Endothelial cell of umbilical vein (primary cell): ENCODE measurements around the gene MACROD2. TPM values are rescaled to one million over a fixed set of nuclear protein-coding genes. Genes with fewer than 3 reads are reported as not detected.

Experiments
- BruUV-seq: library from RNA; stranded (reverse); fragments of 400-500 nt; replicated peaks from 2 replicates; lab custom pipeline; 2021; lab: Mats Ljungman, UMichigan
- CTCF ChIA-PET: fragments of 300-600, 350-600 bp; sonication (Branson Sonifier 250); formaldehyde crosslinking; loops from one replicate; lab custom pipeline; 2021; ENCODE audit warnings: antibody characterized with exemption, inconsistent platforms; lab: Charles Lee
- POLR2A ChIA-PET: fragments of 300-600, 350-600 bp; sonication (Branson Sonifier 250); formaldehyde crosslinking; loops from one replicate; lab custom pipeline; 2021; ENCODE audit warnings: antibody characterized with exemption, inconsistent platforms; lab: Charles Lee
- DNase-seq: peaks from one replicate; pipeline ENCODE4 v3.0.0-alpha.2; 2011; ENCODE audit warnings: low read depth, low spot score
- FAIRE-seq: peaks from 2 replicates; lab custom pipeline; 2011; peaks lifted over from hg19 to GRCh38; lab: Jason Lieb, UNC
- H2AFZ ChIP-seq: 2 replicates; pipeline ENCODE4 v1.6.0; 2012; ENCODE audit warnings: low read depth, low read length, control low read depth, inconsistent platforms
- H3K27ac ChIP-seq: 2 replicates; pipeline ENCODE4 v1.5.1; 2011; ENCODE audit warnings: low read depth, mild to moderate bottlenecking, control low read depth, low read length, moderate library complexity; ENCODE audit not compliant: insufficient read depth
- H3K27me3 ChIP-seq, 2 experiments: 2 replicates each; pipeline versions ENCODE4 v1.6.0 to v1.6.1; 2011; ENCODE audit warnings: low read length in 2 of 2, mixed read lengths in 1 of 2; ENCODE audit not compliant: control insufficient read depth in 2 of 2, insufficient read depth in 2 of 2
- H3K36me3 ChIP-seq, 2 experiments: 2 replicates in 1 of 2; 3 replicates in 1 of 2; pipeline ENCODE4 v1.5.1; 2011; ENCODE audit warnings: low read length in 2 of 2, mild to moderate bottlenecking in 1 of 2, moderate library complexity in 1 of 2; ENCODE audit not compliant: control insufficient read depth in 2 of 2, insufficient read depth in 2 of 2; ENCODE audit errors: extremely low read depth in 1 of 2
- H3K4me1 ChIP-seq: 3 replicates; pipeline ENCODE4 v1.5.1; 2011; ENCODE audit warnings: mild to moderate bottlenecking, low read length; ENCODE audit not compliant: control insufficient read depth, insufficient read depth; ENCODE audit errors: extremely low read depth
- H3K4me2 ChIP-seq: 2 replicates; pipeline ENCODE4 v1.6.1; 2011; ENCODE audit warnings: low read length, control low read depth, mixed read lengths; ENCODE audit not compliant: insufficient read depth
- H3K4me3 ChIP-seq, 3 experiments: fragments of 200-600 bp in 1 of 3; sonication (generic), shearing (Covaris generic) in 1 of 3; replicated peaks in 1 of 3; 2 replicates each; pipeline ENCODE4 v1.5.1; 2011 to 2016; ENCODE audit warnings: control low read depth in 3 of 3, low read length in 3 of 3, mild to moderate bottlenecking in 2 of 3, inconsistent platforms in 1 of 3, low read depth in 1 of 3, moderate library complexity in 1 of 3; ENCODE audit not compliant: insufficient read depth in 1 of 3
- H3K79me2 ChIP-seq: 2 replicates; pipeline ENCODE4 v1.6.0; 2012; ENCODE audit warnings: low read length, inconsistent platforms; ENCODE audit not compliant: control insufficient read depth, insufficient read depth
- H3K9ac ChIP-seq: replicated peaks from 2 replicates; pipeline ENCODE3; 2011; ENCODE audit warnings: low read length, control low read depth; ENCODE audit not compliant: insufficient read depth; ENCODE audit errors: extremely low read depth
- H3K9me1 ChIP-seq: replicated peaks from 3 replicates; pipeline ENCODE4 v1.6.0; 2011; ENCODE audit warnings: mild to moderate bottlenecking, low read length; ENCODE audit not compliant: control insufficient read depth, insufficient read depth; ENCODE audit errors: extremely low read depth
- H3K9me3 ChIP-seq: replicated peaks from 2 replicates; pipeline ENCODE4 v1.5.1; 2012; ENCODE audit warnings: low read length, inconsistent platforms; ENCODE audit not compliant: control insufficient read depth, insufficient read depth
- H4K20me1 ChIP-seq: replicated peaks from 2 replicates; pipeline ENCODE3; 2011; ENCODE audit warnings: mild to moderate bottlenecking, low read length; ENCODE audit not compliant: control insufficient read depth, insufficient read depth; ENCODE audit errors: extremely low read depth
- CTCF ChIP-seq, 2 donors: IDR thresholded peaks; 1 replicate in 1 of 2; 2 replicates in 1 of 2; pipeline ENCODE4 v1.5.1; 2011; ENCODE audit warnings: low read length in 2 of 2, mild to moderate bottlenecking in 2 of 2, moderate library complexity in 2 of 2, control low read depth in 1 of 2, inconsistent platforms in 1 of 2, low read depth in 1 of 2; ENCODE audit not compliant: insufficient read depth in 1 of 2; ENCODE audit errors: extremely low read depth in 1 of 2
- FOS ChIP-seq: IDR thresholded peaks from 2 replicates; pipeline ENCODE4 v1.6.1; 2011; ENCODE audit warnings: mild to moderate bottlenecking, low read length, moderate library complexity, borderline replicate concordance; ENCODE audit not compliant: insufficient read depth
- GATA2 ChIP-seq: IDR thresholded peaks from 2 replicates; pipeline ENCODE4 v1.7.0; 2011; ENCODE audit warnings: low read depth, mild to moderate bottlenecking, moderate library complexity, mixed read lengths, low read length; ENCODE audit not compliant: insufficient read length, insufficient read depth
- JUN ChIP-seq: IDR thresholded peaks from 2 replicates; pipeline ENCODE4 v1.6.1; 2011; ENCODE audit warnings: borderline replicate concordance, low read depth; ENCODE audit not compliant: insufficient read length, insufficient read depth
- MAX ChIP-seq: IDR thresholded peaks from 2 replicates; pipeline ENCODE4 v1.6.1; 2011; ENCODE audit not compliant: insufficient read depth, insufficient read length
- MYC ChIP-seq: IDR thresholded peaks from one replicate; pipeline ENCODE4 v1.6.1; 2011; ENCODE audit warnings: mild to moderate bottlenecking, low read depth, low read length
- POLR2A ChIP-seq: IDR thresholded peaks from 2 replicates; pipeline ENCODE4 v1.6.1; 2012; ENCODE audit warnings: low read depth, mild to moderate bottlenecking, control low read depth, low read length
- POLR2AphosphoS5 ChIP-seq: IDR thresholded peaks from 2 replicates; pipeline ENCODE4 v1.6.1; 2012; ENCODE audit warnings: low read depth, mild to moderate bottlenecking, control low read depth, low read length, moderate library complexity; ENCODE audit not compliant: insufficient read depth
- dilution Hi-C: fragments of 300-500 bp; cut with MboI; formaldehyde crosslinking; loops from one replicate; pipeline ENCODE4 v1.15.0; 2019; ENCODE audit warnings: low sequenced_read_pairs; ENCODE audit not compliant: extremely low pct_ligation_motif_present
- intact Hi-C: fragments of 100-400 bp; cut with micrococcal nuclease; formaldehyde crosslinking; loops from one replicate; pipeline ENCODE4 v1.10.0; 2022
- polyA plus RNA-seq, 4 experiments: library from polyadenylated mRNA; depleted of rRNA in 3 of 4; stranded (reverse) in 3 of 4; unstranded in 1 of 4; fragments of >200 nt; gene quantifications; 2 replicates each; pipeline versions ENCODE4 v1.2.1 to v1.2.3, GENCODE V29; 2011 to 2012; ENCODE audit warnings: missing spikeins in 1 of 4
- total RNA-seq: library from RNA; stranded (reverse); gene quantifications from 2 replicates; pipeline ENCODE4 v1.2.3, GENCODE V29; 2021

Gene MACROD2
- total and polyA plus RNA-seq, 2 donors (not counting 3 experiments of a cell fraction or from before 2014, with no cell fraction given), result 0.11 to 0.73 TPM

GRCh38 chr20:14401479-14402138 lies 406.3 kb downstream of the MACROD2 start:
- H3K27ac ChIP-seq, result no peak overlapping the region
- dilution Hi-C loops, result no loop called here
- intact Hi-C loops, result no loop called here
- no peak overlapping the region for H3K4me3 ChIP-seq
- no TSS peak for BruUV-seq
- no peaks in the 10 kb centered on the region for H3K4me1 ChIP-seq
- DNase-seq, result no peak
- ChIA-PET POLR2A (no interaction called here), CTCF (no interaction called here)
- FAIRE-seq, result no peak
- no peaks in the 10 kb centered on the region for H3K9me1 ChIP-seq
- H4K20me1 ChIP-seq, result no peaks in the 10 kb centered on the region
- no peaks in the 10 kb centered on the region for H3K36me3 ChIP-seq
- H3K79me2 ChIP-seq, result no peaks in the 10 kb centered on the region
- TF ChIP-seq FOS, result no peak
- TF ChIP-seq MYC, result no peak
- TF ChIP-seq JUN, result no peak
- TF ChIP-seq MAX, result no peak
- TF ChIP-seq CTCF (IDR thresholded peaks at IDR 0.05; ENCODE audit: extremely low read depth in 1 of 2, insufficient read depth in 1 of 2, low read depth in 1 of 2, low read length in 2 of 2), result no peak
- no peak for TF ChIP-seq POLR2AphosphoS5
- TF ChIP-seq POLR2A, result no peak
- no peak for TF ChIP-seq GATA2
- H3K27me3 ChIP-seq, result no peaks in the 10 kb centered on the region
- no peak overlapping the region for H3K9ac ChIP-seq
- no peaks in the 10 kb centered on the region for H3K9me3 ChIP-seq
- no peak overlapping the region for H2AFZ ChIP-seq
- no peak overlapping the region for H3K4me2 ChIP-seq
